ENCODE data around the gene TC2N. TPM values are rescaled to one million over a fixed set of nuclear protein-coding genes. Genes with fewer than 3 reads are reported as not detected.

The TC2N gene
- total RNA-seq, 1 donor from 2014 or later: 46.1 TPM

GRCh38 chr14:91904956-91905645 is 37.8 kb upstream of the TC2N start:
- DNase-seq (ENCODE audit: low read depth): no peak
- TF ChIP-seq, protein P1, sequence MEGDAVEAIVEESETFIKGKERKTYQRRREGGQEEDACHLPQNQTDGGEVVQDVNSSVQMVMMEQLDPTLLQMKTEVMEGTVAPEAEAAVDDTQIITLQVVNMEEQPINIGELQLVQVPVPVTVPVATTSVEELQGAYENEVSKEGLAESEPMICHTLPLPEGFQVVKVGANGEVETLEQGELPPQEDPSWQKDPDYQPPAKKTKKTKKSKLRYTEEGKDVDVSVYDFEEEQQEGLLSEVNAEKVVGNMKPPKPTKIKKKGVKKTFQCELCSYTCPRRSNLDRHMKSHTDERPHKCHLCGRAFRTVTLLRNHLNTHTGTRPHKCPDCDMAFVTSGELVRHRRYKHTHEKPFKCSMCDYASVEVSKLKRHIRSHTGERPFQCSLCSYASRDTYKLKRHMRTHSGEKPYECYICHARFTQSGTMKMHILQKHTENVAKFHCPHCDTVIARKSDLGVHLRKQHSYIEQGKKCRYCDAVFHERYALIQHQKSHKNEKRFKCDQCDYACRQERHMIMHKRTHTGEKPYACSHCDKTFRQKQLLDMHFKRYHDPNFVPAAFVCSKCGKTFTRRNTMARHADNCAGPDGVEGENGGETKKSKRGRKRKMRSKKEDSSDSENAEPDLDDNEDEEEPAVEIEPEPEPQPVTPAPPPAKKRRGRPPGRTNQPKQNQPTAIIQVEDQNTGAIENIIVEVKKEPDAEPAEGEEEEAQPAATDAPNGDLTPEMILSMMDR (IDR thresholded peaks at IDR 0.05; ENCODE audit: insufficient read depth, low read length, severe bottlenecking): no peak
- Histone ChIP-seq H3K27me3 (ENCODE audit: control insufficient read depth, insufficient read depth, low read length) (peaks cover 2% of the 10 kb centered on the region), H3K36me3 (ENCODE audit: control insufficient read depth, insufficient read depth, low read length) (no peaks in the 10 kb centered on the region), H3K4me3 (ENCODE audit: low read depth, low read length) (no peak overlapping the region)
- FAIRE-seq: no peak

GRCh38 chr14:91904483-91904882 is 37.1 kb upstream of the TC2N start:
- TF ChIP-seq, protein P1 (IDR thresholded peaks at IDR 0.05; ENCODE audit: insufficient read depth, low read length, severe bottlenecking): no peak
- Histone ChIP-seq H3K4me3 (ENCODE audit: low read depth, low read length) (no peak overlapping the region), H3K27me3 (ENCODE audit: control insufficient read depth, insufficient read depth, low read length) (peaks cover 2% of the 10 kb centered on the region), H3K36me3 (ENCODE audit: control insufficient read depth, insufficient read depth, low read length) (no peaks in the 10 kb centered on the region)
- peak; percentile 13 for FAIRE-seq
- DNase-seq (ENCODE audit: low read depth): no peak

GRCh38 chr14:91903070-91903469 is 35.7 kb upstream of the TC2N start:
- no peak for FAIRE-seq

GRCh38 chr14:91902336-91902735 is 35.0 kb upstream of the TC2N start:
- Histone ChIP-seq H3K36me3 (ENCODE audit: control insufficient read depth, insufficient read depth, low read length) (no peaks in the 10 kb centered on the region), H3K4me3 (ENCODE audit: low read depth, low read length) (no peak overlapping the region), H3K27me3 (ENCODE audit: control insufficient read depth, insufficient read depth, low read length) (peaks cover 2% of the 10 kb centered on the region)
- no peak for FAIRE-seq
- TF ChIP-seq, protein P1 (IDR thresholded peaks at IDR 0.05; ENCODE audit: insufficient read depth, low read length, severe bottlenecking): no peak
- DNase-seq (ENCODE audit: low read depth): no peak

More at GRCh38 chr14:91903070-91903469, 35.7 kb upstream of the TC2N start:
- Histone ChIP-seq H3K36me3 (ENCODE audit: control insufficient read depth, insufficient read depth, low read length) (no peaks in the 10 kb centered on the region), H3K4me3 (ENCODE audit: low read depth, low read length) (no peak overlapping the region), H3K27me3 (ENCODE audit: control insufficient read depth, insufficient read depth, low read length) (peaks cover 2% of the 10 kb centered on the region)
- no peak for DNase-seq (ENCODE audit: low read depth)
- TF ChIP-seq, protein P1 (IDR thresholded peaks at IDR 0.05; ENCODE audit: insufficient read depth, low read length, severe bottlenecking): no peak

GRCh38 chr14:91901449-91902226 is 34.3 kb upstream of the TC2N start:
- Histone ChIP-seq H3K27me3 (ENCODE audit: control insufficient read depth, insufficient read depth, low read length) (peaks cover 4% of the 10 kb centered on the region), H3K36me3 (ENCODE audit: control insufficient read depth, insufficient read depth, low read length) (no peaks in the 10 kb centered on the region), H3K4me3 (ENCODE audit: low read depth, low read length) (no peak overlapping the region)
- DNase-seq (ENCODE audit: low read depth): no peak
- FAIRE-seq: no peak
- TF ChIP-seq, protein P1 (IDR thresholded peaks at IDR 0.05; ENCODE audit: insufficient read depth, low read length, severe bottlenecking): no peak
